H1 (cell line): ENCODE data around the gene CPLX1.

Experiments
- CHD1 ChIP-seq: IDR thresholded peaks from 2 replicates; pipeline ENCODE4 v1.6.1; 2012; ENCODE audit warnings: low read depth, low read length, improper control_type of control experiment
- CTCF ChIP-seq, 3 experiments: IDR thresholded peaks; 1 replicate in 2 of 3; 2 replicates in 1 of 3; pipeline versions ENCODE4 v1.5.1 to v1.6.1; 2011; ENCODE audit warnings: low read length in 3 of 3, mild to moderate bottlenecking in 3 of 3, inconsistent platforms in 2 of 3, low read depth in 1 of 3, moderate library complexity in 1 of 3; ENCODE audit not compliant: insufficient read depth in 1 of 3; ENCODE audit errors: control extremely low read depth in 1 of 3
- EP300 ChIP-seq, 2 experiments: IDR thresholded peaks; 1 replicate in 1 of 2; 2 replicates in 1 of 2; pipeline ENCODE4 v1.6.1; 2011 to 2012; ENCODE audit warnings: low read depth in 2 of 2, low read length in 2 of 2, mild to moderate bottlenecking in 2 of 2, borderline replicate concordance in 1 of 2, inconsistent platforms in 1 of 2, moderate library complexity in 1 of 2
- GABPA ChIP-seq: IDR thresholded peaks from 2 replicates; pipeline ENCODE4 v1.6.1; 2011; ENCODE audit warnings: mild to moderate bottlenecking, low read length, moderate library complexity, borderline replicate concordance; ENCODE audit not compliant: insufficient read depth
- KDM5A ChIP-seq: fragments of 200-600 bp; IDR thresholded peaks from 2 replicates; pipeline ENCODE4 v1.7.1; 2012; ENCODE audit warnings: mild to moderate bottlenecking, low read length, inconsistent platforms, mixed read lengths
- POLR2AphosphoS5 ChIP-seq: IDR thresholded peaks from 2 replicates; pipeline ENCODE4 v1.6.1; 2011; ENCODE audit warnings: low read depth, low read length

- TF ChIP-seq EP300 (IDR thresholded peaks at IDR 0.05; ENCODE audit: borderline replicate concordance in 1 of 2, low read depth in 2 of 2, low read length in 2 of 2), result no peak
- TF ChIP-seq CTCF (IDR thresholded peaks at IDR 0.05; ENCODE audit: control extremely low read depth in 1 of 3, insufficient read depth in 1 of 3, low read depth in 1 of 3, low read length in 3 of 3), result no peak
- TF ChIP-seq GABPA, result no peak
- no peak for TF ChIP-seq KDM5A
- TF ChIP-seq POLR2AphosphoS5, result no peak
- no peak for TF ChIP-seq CHD1
Observed at GRCh38 chr4:854356-854755, 28.4 kb upstream of the CPLX1 start.
